Measurements from ENCODE around the gene ZC3H15. TPM values are rescaled to one million over a fixed set of nuclear protein-coding genes. Genes with fewer than 3 reads are reported as not detected.
"Not testable (repeated sequence)": the region's sequence is repeated elsewhere in the genome, so short reads cannot be mapped to it uniquely, and the experiment has no call there.

ZC3H15 gene
- total RNA-seq, 1 donor from 2014 or later, result 79.7 TPM

DNA sequence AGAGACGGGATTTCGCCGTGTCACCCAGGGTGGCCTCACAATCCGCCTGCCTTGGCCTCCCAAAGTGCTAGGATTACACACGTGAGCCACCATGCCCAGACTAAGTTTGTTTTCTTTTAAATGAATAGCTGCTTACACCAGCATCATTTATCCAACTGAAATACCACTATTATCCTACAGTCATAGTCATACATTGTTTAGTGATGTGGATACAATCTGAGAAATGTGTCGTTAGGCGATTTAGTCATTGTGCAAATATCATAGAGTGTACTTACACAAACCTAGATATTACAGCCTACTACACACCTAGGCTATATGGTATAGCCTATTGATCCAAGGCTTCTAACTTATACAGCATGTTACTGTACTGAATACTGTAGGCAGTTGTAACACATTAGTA lies 10.3 kb downstream of the ZC3H15 start:
- no peak for DNase-seq

DNA sequence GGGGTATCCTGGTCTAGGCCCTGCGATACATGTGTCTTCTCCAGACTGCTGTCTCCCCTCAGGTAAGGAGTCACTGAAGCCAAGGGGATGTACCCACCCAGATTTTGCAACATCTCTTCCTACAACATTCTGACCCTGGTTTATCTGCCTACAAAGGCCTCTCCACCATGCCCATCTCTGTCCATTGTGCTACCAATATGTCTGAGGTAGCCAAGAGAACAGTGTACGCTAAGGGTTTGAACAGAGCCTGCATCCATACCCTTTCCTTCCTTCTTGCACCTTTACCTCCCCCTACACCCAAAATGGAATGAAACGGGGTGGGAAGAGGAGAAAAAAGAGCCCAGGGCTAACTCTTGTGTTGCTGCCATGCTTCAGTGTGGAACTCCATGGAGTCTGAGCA lies 11.9 kb downstream of the ZC3H15 start:
- no peak for DNase-seq

DNA sequence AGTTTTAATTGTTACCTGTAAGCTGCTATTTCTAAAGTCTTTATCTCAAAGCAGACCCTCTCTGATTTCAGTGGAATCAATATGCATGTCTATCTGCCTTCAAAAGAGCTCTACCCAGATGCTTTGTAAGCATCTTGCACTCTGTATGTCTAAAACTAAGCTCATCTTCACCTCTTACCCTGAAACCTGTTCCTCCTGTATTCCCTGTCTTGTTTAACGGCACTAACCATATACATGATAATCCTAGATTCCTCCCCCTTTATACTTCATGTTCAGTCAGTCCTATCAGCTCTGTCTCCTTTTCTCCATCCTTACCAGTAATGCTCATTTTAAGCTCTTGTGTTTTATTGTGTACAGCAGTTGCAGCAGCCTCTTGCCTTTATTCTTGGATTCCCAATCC lies 12.8 kb downstream of the ZC3H15 start:
- DNase-seq, result no peak

DNA sequence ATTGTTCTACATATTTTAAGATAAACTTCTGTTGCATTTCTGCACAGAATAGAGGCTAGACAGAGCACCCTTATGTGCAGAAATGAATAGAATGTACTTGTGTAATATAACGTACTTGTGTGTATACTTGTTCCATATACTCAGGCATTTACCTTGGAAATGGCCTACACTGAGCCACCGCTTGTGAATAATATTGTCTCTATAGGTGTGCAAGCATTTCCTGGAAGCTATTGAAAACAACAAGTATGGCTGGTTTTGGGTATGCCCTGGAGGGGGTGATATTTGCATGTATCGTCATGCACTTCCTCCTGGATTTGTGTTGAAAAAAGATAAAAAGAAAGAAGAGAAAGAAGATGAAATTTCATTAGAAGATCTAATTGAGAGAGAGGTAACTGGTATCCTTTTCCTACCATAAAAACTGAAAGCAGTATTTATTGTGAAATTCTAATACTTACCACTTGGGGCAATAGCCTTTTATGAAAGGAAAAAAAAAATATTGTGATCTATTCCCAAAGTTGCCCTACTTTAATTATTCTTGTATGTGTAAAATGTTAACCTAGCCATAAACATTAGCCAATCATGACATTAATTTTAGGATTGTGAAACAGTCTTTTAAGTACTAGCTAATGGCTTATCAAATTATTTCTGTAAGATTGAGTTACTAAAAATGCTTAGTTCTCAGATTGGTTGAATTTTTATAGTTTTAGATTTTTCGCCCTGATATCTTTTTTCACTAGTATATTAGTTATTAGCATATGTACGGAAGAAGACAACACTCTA lies 18.0 kb downstream of the ZC3H15 start:
- no peak for DNase-seq

DNA sequence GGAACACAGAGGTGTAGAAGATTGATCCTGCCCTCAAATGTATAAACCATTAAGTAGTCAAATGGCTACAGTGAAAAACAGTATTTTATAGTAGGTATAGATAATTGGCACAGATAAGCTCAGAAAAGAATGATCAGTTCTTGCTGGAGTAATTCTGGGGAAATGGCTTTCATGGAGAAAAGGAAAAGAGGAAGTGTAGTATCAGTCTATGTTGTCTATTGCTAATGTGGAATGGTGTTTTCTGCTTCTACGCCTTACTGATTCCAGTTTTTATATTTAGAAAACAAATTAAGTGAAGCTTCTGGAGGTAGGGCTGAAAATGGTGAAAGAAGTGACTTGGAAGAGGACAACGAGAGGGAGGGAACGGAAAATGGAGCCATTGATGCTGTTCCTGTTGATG lies 22.2 kb downstream of the ZC3H15 start:
- no peak for DNase-seq

DNA sequence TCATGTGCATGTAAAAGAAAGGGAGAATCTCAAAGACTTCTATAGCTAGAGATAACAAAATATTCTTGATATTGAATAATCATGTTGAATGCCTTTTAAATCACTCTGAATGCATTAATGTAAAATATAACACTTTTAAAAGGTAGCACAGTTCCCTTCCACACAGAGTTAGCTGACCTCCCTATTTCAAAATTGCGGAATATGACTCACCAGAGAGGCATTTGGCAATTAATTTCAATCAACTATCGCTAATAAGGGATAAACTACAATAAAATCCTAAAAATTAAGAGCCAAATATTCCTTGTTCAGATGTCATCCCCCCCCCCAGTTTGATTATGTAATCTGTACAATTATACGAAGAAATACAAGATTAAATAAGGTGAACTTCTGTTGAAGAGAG lies 29.3 kb downstream of the ZC3H15 start:
- no peak for DNase-seq

DNA sequence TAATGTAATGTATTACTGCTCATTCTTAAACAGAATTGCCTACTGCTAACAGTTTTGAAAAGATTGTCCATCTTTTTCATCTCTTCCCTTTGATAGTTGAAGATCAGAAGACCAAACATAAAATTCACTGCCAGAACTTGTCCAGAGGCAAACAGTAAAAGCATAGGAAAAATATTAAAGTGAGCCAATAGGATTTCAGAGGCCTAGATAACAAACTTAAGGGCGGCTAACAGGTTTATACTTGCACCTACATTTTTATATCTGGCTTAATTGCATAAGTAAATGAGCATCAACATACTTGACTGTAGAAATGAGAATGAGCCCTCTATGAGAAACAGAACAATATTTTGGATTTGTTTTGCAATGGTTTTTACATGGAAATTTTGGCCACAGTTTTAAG lies 30.3 kb downstream of the ZC3H15 start:
- DNase-seq, result no peak

DNA sequence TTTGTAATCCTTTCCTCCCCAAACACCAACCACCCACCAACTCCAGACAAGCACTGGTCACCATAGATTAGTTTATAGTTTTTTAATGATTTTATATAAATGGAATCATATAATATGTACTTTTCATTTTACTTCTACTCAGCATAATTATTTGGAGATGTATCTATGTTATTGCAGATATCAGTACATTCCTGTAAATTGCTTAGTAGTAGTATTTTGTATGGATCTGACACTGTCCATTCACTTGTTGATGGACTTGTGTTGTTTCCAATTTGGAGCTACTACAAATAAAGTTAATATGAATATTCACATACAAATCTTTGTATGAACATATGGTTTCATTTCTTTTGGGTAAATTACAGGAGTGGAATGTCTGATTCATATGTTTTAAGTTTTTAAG lies 31.0 kb downstream of the ZC3H15 start:
- DNase-seq, result no peak

DNA sequence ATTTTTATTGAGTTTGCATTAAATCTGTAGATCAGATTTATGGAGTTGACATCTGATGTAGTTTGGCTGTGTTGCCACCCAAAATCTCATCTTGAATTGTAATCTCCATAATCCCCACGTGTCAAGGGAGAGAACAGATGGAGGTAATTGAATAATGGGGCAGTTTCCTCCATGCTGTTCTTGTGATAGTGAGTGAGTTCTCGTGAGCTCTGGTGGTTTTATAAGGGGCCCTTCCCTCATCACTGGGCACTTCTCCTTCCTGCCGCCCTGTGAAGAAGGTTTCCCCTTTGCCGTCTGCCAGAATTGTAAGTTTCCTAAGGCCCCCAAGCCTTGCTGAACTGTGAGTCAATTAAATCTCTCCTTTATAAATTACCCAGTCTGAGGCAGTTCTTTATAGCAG lies 32.2 kb downstream of the ZC3H15 start:
- DNase-seq, result no peak

DNA sequence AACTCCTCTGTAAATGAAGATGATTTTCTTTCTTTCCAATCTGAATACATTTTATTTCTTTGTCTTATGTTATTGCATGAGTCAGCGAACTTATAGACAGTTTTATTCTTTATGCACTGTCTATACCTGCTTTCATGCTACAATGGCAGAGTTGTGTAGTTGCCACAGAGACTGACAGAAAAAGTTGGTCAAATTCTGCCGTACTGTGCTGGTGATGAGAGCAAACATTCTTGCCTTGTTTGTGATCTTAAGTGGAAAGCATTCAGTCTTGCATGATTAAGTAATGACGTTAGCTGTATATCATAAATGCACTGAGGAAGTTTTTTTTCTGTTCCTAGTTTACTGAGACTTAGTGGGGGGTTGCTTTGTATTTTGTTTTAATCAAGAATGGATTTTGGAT lies 32.9 kb downstream of the ZC3H15 start:
- DNase-seq, result no peak

DNA sequence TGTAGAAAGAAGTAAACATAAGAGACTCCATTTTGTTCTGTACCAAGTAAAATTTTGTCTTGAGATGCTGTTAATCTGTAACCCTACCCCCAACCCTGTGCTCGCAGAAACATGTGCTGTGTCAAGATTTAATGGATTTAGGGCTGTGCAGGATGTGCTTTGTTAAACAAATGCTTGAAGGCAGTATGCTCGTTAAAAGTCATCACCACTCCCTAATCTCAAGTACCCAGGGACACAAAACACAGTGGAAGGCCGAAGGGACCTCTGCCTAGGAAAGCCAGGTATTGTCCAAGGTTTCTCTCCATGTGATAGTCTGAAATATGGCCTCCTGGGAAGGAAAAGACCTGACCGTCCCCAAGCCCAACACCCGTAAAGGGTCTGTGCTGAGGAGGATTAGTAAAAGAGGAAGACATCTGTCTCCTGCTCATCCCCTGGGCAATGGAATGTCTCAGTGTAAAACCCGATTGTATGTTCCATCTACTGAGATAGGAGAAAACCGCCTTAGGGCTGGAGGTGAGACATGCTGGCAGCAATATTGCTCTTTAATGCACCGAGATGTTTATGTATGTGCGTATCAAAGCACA lies 35.6 kb downstream of the ZC3H15 start:
- not testable (repeated sequence) for DNase-seq

DNA sequence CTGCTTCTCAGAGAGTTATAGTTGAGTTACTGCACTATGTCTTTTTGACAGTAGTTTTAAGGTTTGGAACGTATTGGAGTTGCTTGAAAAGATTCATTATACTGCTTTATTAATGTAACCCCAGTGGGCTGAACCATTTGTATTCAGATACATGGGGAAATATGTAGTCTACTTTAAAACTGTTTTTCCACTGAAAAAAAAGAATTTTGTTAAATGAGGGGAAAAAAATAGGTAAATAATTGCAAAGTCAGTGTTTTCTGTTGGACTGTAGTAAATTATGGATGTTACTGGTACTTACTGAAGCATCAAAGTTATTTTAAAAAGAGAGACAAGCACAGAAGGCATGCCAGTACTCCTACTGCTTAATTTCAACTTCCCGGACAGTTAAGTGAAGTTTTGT lies 36.4 kb downstream of the ZC3H15 start:
- no peak for DNase-seq

DNA sequence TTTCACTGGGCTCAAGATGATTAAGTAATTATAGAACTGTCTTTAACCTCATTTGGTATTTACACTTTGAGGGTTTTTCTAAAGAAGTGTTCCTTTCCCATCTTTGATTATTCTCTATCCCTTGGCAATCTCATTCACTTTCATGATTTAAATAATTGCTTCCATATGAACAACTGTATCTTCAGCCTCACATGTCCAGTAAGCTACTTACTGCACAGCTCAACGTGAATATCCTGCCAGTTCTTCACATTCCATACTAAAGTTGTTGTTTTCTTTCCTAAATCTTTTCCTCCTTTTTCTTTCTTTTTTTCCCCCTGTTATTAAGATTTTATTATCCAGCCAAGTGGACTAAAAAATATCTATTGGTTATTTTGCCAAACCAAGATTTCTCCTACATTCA lies 37.7 kb downstream of the ZC3H15 start:
- no peak for DNase-seq

DNA sequence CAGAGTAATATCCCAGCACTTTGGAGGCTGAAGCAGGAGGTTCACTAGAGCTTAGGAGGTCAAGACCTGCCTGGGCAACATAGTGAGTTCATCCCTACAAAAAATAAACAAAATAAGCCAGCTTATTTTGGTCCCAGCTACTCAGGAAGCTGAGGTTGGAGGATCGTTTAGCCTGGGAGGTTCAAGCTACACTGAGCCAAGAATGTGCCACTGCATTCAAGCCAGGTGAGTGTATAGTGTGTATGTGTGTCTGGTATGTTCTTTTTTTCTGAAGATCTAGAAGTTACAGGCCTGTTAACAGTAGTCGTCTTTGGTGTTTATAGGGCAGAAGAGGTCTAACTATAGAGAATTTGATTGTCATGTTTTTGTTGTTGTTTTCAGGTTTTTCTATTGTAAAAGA lies 40.2 kb downstream of the ZC3H15 start:
- DNase-seq, result no peak

DNA sequence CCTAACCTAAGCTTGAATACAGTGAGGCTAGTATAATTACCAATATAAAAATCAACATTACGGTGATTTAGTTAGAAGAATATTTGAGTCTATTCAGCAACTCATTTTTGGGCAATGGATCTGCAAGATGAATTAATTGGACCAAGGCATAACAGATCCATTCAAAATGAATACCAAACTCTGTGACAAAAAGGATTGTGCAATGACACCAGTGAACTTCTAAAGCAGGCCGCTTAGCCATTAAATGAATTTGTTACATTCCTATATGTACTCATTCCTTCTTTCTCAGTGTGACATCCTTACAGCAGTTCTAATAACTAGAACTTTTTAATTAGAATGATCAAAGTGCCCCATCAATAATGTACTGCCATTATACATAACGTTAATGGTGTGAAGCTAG lies 44.3 kb downstream of the ZC3H15 start:
- no peak for DNase-seq

DNA sequence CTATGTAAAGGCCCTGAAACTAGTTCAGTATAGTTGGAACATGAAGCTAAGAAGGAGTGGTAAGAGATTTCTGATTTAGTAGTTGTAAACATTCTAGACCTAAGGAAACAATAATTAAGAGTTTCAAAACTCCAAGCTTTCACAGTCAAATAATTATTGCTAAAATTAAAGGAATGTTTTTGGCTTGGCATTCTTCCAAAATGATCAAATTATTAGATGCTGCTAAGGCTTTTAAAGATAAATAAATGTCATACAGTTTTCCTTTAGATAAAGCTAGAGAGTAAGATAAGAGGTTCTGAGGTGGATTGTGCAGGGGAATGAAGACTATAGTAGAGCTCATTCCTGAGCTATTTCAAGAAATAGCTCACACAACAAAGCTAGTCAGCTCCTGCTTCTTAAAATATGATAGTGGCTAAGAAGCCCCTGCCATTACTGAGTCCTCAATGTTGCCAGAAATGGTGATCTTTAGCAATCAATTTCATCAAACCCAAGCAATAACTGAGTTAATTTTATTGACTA lies 45.3 kb downstream of the ZC3H15 start:
- DNase-seq, result no peak

DNA sequence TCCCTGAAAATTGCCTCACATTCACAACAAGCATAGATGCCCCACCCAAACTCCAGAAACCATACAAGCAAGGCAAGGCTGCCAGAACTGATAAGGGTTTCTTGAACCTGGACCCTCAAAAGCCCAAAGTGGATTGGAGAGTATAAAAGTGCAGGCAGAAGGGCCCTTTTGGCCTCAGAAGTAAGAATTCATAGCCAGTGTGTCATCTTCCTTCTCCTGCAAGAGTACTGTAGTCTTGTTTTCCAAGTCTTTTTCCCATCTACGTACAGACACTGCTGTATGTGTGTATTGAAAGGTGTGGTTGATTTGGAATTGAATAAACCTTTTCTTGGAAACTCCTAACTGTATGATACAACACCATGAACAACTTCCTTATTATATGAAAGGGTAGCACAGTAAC lies 46.8 kb downstream of the ZC3H15 start:
- no peak for DNase-seq

DNA sequence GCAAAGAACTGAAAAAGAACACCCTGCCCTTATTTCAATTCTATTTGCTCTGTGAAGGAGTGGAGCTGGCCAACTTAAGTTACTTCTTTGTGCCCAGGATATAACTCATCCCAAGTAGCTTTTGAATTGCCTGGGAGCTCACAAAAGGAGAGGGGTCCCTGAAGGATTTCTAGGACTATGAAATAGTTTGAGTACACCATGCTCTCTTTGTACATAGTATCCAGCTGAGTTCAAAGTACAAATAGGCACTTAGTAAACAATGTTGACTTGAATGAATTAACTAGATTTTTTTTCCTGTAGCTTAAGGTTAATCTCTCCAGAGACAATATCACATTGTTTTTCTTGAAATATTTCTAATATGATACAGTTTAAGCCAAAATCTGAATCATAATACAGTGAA lies 47.7 kb downstream of the ZC3H15 start:
- DNase-seq, result no peak

DNA sequence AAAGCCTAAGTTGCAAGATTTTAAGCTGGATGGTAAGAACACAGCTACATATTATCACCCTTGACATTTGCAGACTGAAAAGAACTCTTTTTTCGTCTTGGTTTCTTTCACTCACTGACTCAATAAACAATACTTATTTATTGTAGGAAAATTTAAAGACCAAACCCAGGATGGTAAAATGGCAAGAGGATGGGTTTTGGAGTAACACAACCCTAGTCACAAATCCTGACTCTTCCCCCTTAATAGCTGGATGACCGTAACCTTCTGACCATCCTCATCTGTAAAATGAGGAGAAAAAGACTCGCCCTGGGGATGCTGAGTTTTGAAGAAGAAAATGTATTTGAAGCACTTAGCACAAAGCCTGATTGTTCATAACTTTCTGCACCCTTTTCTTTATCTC lies 48.3 kb downstream of the ZC3H15 start:
- DNase-seq, result no peak

DNA sequence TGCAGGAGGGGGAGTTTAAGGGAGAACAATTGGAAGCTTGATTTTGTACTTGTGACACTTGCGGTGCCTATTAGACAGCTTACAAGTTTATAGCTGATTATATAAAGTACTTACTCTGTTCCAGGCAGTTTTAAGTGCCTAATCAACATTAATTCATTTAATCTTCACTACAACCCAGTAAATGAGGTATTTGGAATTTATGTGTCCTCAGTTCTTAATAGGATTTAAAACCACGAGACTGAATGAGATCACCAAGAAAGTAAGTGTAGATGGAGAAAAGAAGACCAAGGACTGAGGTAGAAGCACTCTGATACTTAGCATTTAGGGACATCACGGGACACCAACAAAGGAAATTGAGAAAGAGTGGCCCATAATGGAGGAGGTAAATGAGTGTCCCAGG lies 49.8 kb downstream of the ZC3H15 start:
- DNase-seq, result no peak

DNA sequence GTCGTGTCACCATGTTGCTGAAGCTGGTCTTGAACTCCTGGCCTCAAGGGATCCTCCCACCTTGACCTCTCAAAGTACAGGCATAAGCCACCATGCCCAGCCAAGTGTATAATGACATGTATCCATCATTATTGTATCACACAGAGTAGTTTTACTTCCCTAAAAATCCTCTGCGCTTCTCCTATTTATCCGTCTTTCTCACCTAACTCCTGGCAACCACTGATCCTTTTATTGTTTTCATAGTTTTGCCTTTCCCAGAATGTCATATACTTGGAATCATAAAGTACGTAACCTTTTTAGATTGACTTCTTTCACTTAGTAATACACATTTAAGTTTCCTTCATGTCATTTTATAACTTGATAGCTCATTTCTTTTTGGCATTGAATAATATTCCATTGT lies 51.0 kb downstream of the ZC3H15 start:
- DNase-seq, result no peak

DNA sequence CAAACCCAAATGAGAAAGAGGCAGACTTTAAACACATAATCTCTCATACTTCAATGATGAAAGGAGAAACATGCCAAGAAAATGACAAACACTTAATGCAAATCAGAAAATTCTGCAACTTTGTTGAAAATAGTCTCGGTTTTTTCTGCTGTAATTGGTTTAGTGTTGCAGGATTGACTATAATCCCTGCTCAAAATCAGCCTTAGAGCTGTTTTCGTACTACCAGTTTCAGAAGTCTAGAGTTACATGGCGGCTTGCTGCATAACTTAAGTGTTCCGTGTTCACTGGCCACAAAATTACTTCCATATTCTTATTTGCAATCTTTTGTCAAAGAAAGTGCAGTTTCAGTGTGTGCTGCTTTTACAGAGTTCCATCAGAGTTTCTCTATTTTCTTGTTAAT lies 54.9 kb downstream of the ZC3H15 start:
- DNase-seq, result no peak

DNA sequence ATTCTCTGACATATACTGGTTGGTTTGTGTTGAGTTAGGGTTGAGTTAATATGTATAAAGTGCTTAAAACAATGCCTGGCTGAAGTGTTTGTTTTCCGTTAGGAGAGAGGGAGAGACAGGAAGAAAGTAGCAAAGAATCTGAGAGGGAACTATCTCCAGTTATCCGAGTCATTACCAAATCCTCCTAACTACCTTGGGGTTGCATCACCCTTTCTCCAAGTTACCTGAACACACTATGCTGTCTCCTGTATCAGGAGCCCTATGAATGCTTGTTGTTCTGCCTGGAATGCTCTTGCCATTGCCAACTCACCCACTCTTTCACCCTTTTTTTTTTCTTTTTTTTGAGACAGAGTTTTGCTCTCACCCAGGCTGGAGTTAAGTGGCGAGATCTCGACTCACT lies 55.9 kb downstream of the ZC3H15 start:
- no peak for DNase-seq

DNA sequence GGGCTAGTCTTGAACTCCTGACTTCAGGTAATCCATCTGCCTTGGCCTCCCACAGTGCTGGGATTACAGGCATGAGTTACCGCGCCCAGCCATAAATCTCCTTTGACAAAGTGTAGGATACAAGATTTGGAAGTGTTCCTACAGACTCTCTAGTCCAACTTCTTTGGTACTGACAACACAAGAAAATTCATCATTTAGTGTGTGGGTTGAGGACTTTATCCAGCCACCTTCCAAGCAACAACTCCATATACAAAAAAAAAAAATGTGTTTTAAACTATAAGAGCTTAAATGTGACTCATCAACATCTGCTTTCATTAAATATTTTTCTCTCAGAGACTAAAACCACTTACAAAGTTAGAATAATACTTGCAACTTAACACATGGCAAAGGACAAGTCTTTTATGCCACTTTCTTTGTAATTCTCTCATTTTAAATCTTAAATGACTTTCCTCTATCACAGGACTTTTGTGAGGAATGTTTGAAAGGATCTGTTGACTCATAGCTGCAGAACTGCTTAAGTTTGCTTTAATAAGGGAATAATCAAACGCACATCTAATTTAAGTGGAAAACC lies 57.6 kb downstream of the ZC3H15 start:
- DNase-seq, result no peak
